Stimulated activated naive B cell treated with anti-CD40 and anti-IgM and Interleukin-4, amounts not matched to agents 10 μg/mL and 1 μg/mL and 100 μg/mL, for 72 hours (primary cell): ENCODE data around the gene WNT8A.
"Not testable (repeated sequence)": the region's sequence is repeated elsewhere in the genome, so short reads cannot be mapped to it uniquely, and the experiment has no call there.

ENCODE experiments used
- ATAC-seq, 2 donors: fragments of 150-1000 bp; cut with Tn5 transposase; replicated peaks; 2 replicates each; pipeline ENCODE4 v1.10.0; 2021; ENCODE audit warnings: moderate library complexity in 1 of 2
- DNase-seq: peaks from one replicate; pipeline ENCODE4 v3.0.0; 2021
- H3K27ac Mint-ChIP-seq: one replicate; pipeline ENCODE4 v1.8.0; 2022; ENCODE audit warnings: mild to moderate bottlenecking, mixed read lengths
- H3K27me3 Mint-ChIP-seq, 2 donors: one replicate each; pipeline ENCODE4 v1.8.0; 2022; ENCODE audit warnings: mixed read lengths in 2 of 2
- H3K36me3 Mint-ChIP-seq, 2 donors: one replicate each; pipeline ENCODE4 v1.8.0; 2022; ENCODE audit warnings: mixed read lengths in 2 of 2, mild to moderate bottlenecking in 1 of 2
- H3K4me1 Mint-ChIP-seq, 2 donors: one replicate each; pipeline ENCODE4 v1.8.0; 2022; ENCODE audit warnings: mixed read lengths in 2 of 2, mild to moderate bottlenecking in 1 of 2
- H3K4me3 Mint-ChIP-seq, 2 donors: one replicate each; pipeline ENCODE4 v1.8.0; 2022; ENCODE audit warnings: mild to moderate bottlenecking in 2 of 2, mixed read lengths in 2 of 2, moderate library complexity in 1 of 2
- H3K9me3 Mint-ChIP-seq, 2 donors: one replicate each; pipeline ENCODE4 v1.8.0; 2022; ENCODE audit warnings: mixed read lengths in 2 of 2, mild to moderate bottlenecking in 1 of 2

The WNT8A gene

GRCh38 chr5:138067945-138068344 is 15.9 kb upstream of the WNT8A start:
- ATAC-seq (no peak), DNase-seq (no peak)
- H3K36me3 Mint-ChIP-seq, result no peaks in the 10 kb centered on the region
- H3K4me3 Mint-ChIP-seq, result no peak overlapping the region
- H3K9me3 Mint-ChIP-seq, result no peaks in the 10 kb centered on the region
- H3K27me3 Mint-ChIP-seq, result peaks cover 5 to 8% of the 10 kb centered on the region in 2 donors
- H3K4me1 Mint-ChIP-seq, result peaks cover 4 to 7% of the 10 kb centered on the region in 2 donors
- H3K27ac Mint-ChIP-seq, result no peak overlapping the region

- Mint-ChIP-seq H3K9me3 (no peaks in the 10 kb centered on the region), H3K4me3 (no peak overlapping the region), H3K27ac (no peak overlapping the region)
These were observed 14.9 kb upstream of the WNT8A start for GRCh38 chr5:138068742-138069600.

GRCh38 chr5:138070026-138070425 is 13.8 kb upstream of the WNT8A start:
- not testable (repeated sequence) for ATAC-seq, H3K27me3 Mint-ChIP-seq, DNase-seq, H3K9me3 Mint-ChIP-seq, H3K4me3 Mint-ChIP-seq, H3K4me1 Mint-ChIP-seq, H3K36me3 Mint-ChIP-seq, H3K27ac Mint-ChIP-seq

More at GRCh38 chr5:138068742-138069600, 14.9 kb upstream of the WNT8A start:
- Mint-ChIP-seq H3K36me3 (no peaks in the 10 kb centered on the region), H3K4me1 (peaks cover 4 to 7% of the 10 kb centered on the region in 2 donors), H3K27me3 (peaks cover 5 to 8% of the 10 kb centered on the region in 2 donors)
- DNase-seq (peak; percentile 40), ATAC-seq (peak; percentile 75 to 76)

GRCh38 chr5:138077064-138077696 is 6.7 kb upstream of the WNT8A start:
- DNase-seq (peak; percentile 12), ATAC-seq (no peak)
- Mint-ChIP-seq H3K27me3 (no peaks in the 10 kb centered on the region), H3K4me1 (peaks cover 8 to 12% of the 10 kb centered on the region in 2 donors), H3K9me3 (no peaks in the 10 kb centered on the region), H3K36me3 (no peaks in the 10 kb centered on the region), H3K27ac (no peak overlapping the region), H3K4me3 (no peak overlapping the region)

GRCh38 chr5:138078006-138078643 is 5.7 kb upstream of the WNT8A start:
- Mint-ChIP-seq H3K4me3 (no peak overlapping the region), H3K27me3 (no peaks in the 10 kb centered on the region), H3K27ac (no peak overlapping the region), H3K4me1 (peaks cover 8 to 12% of the 10 kb centered on the region in 2 donors), H3K9me3 (no peaks in the 10 kb centered on the region), H3K36me3 (no peaks in the 10 kb centered on the region)
- DNase-seq (no peak), ATAC-seq (no peak)

- peaks cover 0 to 4% of the 10 kb centered on the region in 2 donors for H3K27me3 Mint-ChIP-seq
- no peaks in the 10 kb centered on the region for H3K9me3 Mint-ChIP-seq
- H3K27ac Mint-ChIP-seq, result no peak overlapping the region
- ATAC-seq (no peak), DNase-seq (no peak)
- peaks cover 8 to 12% of the 10 kb centered on the region in 2 donors for H3K4me1 Mint-ChIP-seq
- H3K36me3 Mint-ChIP-seq, result no peaks in the 10 kb centered on the region
- no peak overlapping the region for H3K4me3 Mint-ChIP-seq
These were observed 1.8 kb upstream of the WNT8A start for GRCh38 chr5:138082033-138082432.

GRCh38 chr5:138091685-138092084 is 7.9 kb downstream of the WNT8A start:
- Mint-ChIP-seq H3K27me3 (peaks cover 4 to 6% of the 10 kb centered on the region in 2 donors), H3K36me3 (no peaks in the 10 kb centered on the region), H3K27ac (no peak overlapping the region)

GRCh38 chr5:138092301-138092700 is 8.5 kb downstream of the WNT8A start:
- Mint-ChIP-seq H3K36me3 (no peaks in the 10 kb centered on the region), H3K9me3 (no peaks in the 10 kb centered on the region), H3K27me3 (peaks cover 4 to 8% of the 10 kb centered on the region in 2 donors), H3K4me3 (no peak overlapping the region), H3K27ac (no peak overlapping the region), H3K4me1 (peaks cover 0 to 4% of the 10 kb centered on the region in 2 donors)
- no peak for ATAC-seq
- DNase-seq, result no peak

More at GRCh38 chr5:138091685-138092084, 7.9 kb downstream of the WNT8A start:
- no peak for ATAC-seq
- DNase-seq, result no peak
- H3K4me1 Mint-ChIP-seq, result peaks cover 0 to 4% of the 10 kb centered on the region in 2 donors
- H3K4me3 Mint-ChIP-seq, result no peak overlapping the region
- no peaks in the 10 kb centered on the region for H3K9me3 Mint-ChIP-seq

- DNase-seq, result no peak
- Mint-ChIP-seq H3K36me3 (no peaks in the 10 kb centered on the region), H3K27me3 (peaks cover 4 to 10% of the 10 kb centered on the region in 2 donors), H3K4me3 (no peak overlapping the region), H3K27ac (no peak overlapping the region), H3K4me1 (peaks cover 0 to 4% of the 10 kb centered on the region in 2 donors), H3K9me3 (no peaks in the 10 kb centered on the region)
- ATAC-seq, result no peak
These were observed 9.2 kb downstream of the WNT8A start for GRCh38 chr5:138093036-138093435.

- ATAC-seq (no peak), DNase-seq (no peak)
- Mint-ChIP-seq H3K9me3 (no peaks in the 10 kb centered on the region), H3K36me3 (no peaks in the 10 kb centered on the region), H3K4me1 (peaks cover 0 to 4% of the 10 kb centered on the region in 2 donors), H3K27me3 (peaks cover 11 to 19% of the 10 kb centered on the region in 2 donors), H3K4me3 (no peak overlapping the region), H3K27ac (no peak overlapping the region)
These were observed 11.5 kb downstream of the WNT8A start for GRCh38 chr5:138095100-138095907.

- Mint-ChIP-seq H3K36me3 (no peaks in the 10 kb centered on the region), H3K4me3 (no peak overlapping the region), H3K27ac (no peak overlapping the region), H3K27me3 (peaks cover 11 to 19% of the 10 kb centered on the region in 2 donors), H3K4me1 (peaks cover 6 to 7% of the 10 kb centered on the region in 2 donors), H3K9me3 (no peaks in the 10 kb centered on the region)
- DNase-seq, result no peak
- ATAC-seq, result no peak
These were observed 12.5 kb downstream of the WNT8A start for GRCh38 chr5:138096363-138096762.

- H3K4me1 Mint-ChIP-seq, result peaks cover 6 to 13% of the 10 kb centered on the region in 2 donors
- H3K4me3 Mint-ChIP-seq, result no peak overlapping the region
- ATAC-seq, result no peak
- H3K27me3 Mint-ChIP-seq, result peaks cover 11 to 19% of the 10 kb centered on the region in 2 donors
- no peak for DNase-seq
- H3K36me3 Mint-ChIP-seq, result no peaks in the 10 kb centered on the region
- H3K27ac Mint-ChIP-seq, result no peak overlapping the region
- H3K9me3 Mint-ChIP-seq, result no peaks in the 10 kb centered on the region
These were observed 13.4 kb downstream of the WNT8A start for GRCh38 chr5:138096997-138097828.
